Neural cell (in vitro differentiated cells): ENCODE measurements around the gene ARHGEF26.

Source experiments
- CTCF ChIP-seq: fragments of 450-650 bp; IDR thresholded peaks from 2 replicates; pipeline ENCODE4 v1.5.1; 2014; ENCODE audit warnings: antibody characterized with exemption, mild to moderate bottlenecking, moderate library complexity; ENCODE audit not compliant: poor library complexity, severe bottlenecking
- EP300 ChIP-seq: fragments of 450-650 bp; conservative IDR thresholded peaks from 2 replicates; pipeline ENCODE4 v1.6.1; 2014; ENCODE audit warnings: antibody characterized with exemption, mild to moderate bottlenecking, moderate library complexity; ENCODE audit not compliant: poor library complexity, severe bottlenecking
- EZH2 ChIP-seq: fragments of 200-600, 300-800 bp; shearing (Covaris generic), sonication (generic); IDR thresholded peaks from 2 replicates; pipeline ENCODE4 v1.6.1; 2014; ENCODE audit warnings: antibody characterized with exemption, low read length, borderline replicate concordance, mild to moderate bottlenecking; ENCODE audit not compliant: insufficient read depth, poor library complexity, severe bottlenecking
- MXI1 ChIP-seq: fragments of 450-650 bp; conservative IDR thresholded peaks from 2 replicates; pipeline ENCODE4 v1.6.1; 2014; ENCODE audit warnings: antibody characterized with exemption, mild to moderate bottlenecking; ENCODE audit not compliant: poor library complexity, severe bottlenecking
- POLR2AphosphoS5 ChIP-seq: IDR thresholded peaks from 2 replicates; pipeline ENCODE4 v1.6.1; 2012
- SMC3 ChIP-seq: fragments of 450-650 bp; conservative IDR thresholded peaks from 2 replicates; pipeline ENCODE4 v1.6.1; 2014; ENCODE audit warnings: antibody characterized with exemption, mild to moderate bottlenecking, moderate library complexity; ENCODE audit not compliant: poor library complexity
- TAF1 ChIP-seq: IDR thresholded peaks from 2 replicates; pipeline ENCODE4 v1.6.1; 2012; ENCODE audit warnings: low read depth

GRCh38 chr3:154078672-154079071 lies 42.5 kb upstream of the ARHGEF26 start:
- TF ChIP-seq CTCF: no peak
- no peak for TF ChIP-seq POLR2AphosphoS5
- no peak for TF ChIP-seq SMC3
- TF ChIP-seq EP300: no peak
- no peak for TF ChIP-seq MXI1
- no peak for TF ChIP-seq TAF1
- TF ChIP-seq EZH2: no peak
